NCI-H1694 (cell line): ENCODE measurements around the gene ALKAL2.

Source experiments
- DNase-seq: peaks from one replicate; lab custom pipeline; 2025; lab: John Stamatoyannopoulos, UW

The ALKAL2 gene

DNA sequence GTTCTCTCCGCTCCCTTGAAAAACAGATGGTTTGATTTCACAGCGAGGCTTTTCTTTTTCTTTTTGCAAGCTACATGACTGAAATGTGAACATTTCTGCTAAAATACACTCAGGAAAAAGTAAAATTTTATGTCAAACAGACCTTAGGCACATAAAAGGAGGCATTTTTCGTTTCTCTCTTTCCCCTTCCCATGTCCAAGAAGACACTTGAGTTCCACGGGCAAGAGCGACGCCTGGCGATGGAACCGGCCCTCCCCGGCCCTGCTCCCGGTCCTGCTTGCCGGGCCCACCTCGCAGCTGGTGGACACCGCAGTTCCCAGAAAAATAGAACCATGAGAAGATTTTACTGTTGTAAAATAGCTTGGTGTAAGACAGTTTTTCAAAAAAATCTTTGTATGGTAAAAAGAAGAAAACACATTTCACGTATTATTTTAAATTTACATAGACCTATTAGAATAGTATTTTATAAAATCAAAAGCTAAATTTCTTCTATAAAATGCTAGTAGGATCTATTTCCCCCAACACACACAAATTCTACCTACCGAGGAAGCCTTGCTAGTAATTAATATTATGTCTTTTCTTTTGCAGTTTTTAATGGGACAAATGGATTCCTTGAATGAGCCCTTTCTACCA lies 2.3 kb upstream of the ALKAL2 start:
- no peak for DNase-seq

DNA sequence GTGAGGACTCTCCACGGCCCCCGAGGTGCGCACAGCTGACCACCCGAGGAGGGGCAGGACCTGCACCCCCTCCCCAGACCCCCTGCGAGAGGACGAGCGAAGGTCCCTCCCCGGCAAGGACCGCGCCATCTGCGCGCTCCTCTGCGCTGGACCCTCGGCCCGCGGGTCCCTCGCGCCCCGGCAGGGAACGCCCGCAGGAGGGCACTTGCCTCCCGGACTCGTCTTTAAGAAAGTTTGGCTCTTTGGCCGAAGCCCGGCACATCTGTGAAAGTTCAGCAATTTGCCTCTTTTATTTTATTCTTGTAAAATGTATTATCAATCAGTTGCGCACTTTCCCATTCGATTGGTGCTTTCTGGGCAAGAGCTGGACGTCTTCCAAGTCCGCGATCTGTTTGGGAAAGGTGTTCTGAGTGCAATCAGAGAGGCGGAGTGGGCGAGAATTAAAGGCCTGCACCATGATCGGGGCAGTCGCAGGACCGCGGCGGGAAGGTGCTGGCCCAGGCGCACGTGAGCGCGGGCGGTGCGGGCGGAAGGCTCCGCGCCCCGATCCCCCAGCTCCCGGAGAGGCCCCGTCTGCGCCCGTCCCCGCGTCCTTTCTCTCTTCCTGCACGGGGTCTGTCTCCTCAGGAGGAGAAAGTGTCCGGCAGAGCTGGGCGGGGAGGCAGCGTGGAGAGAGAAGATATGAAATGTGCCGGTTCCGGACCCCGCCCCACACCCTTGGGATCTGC lies 1.6 kb upstream of the ALKAL2 start:
- DNase-seq: no peak

DNA sequence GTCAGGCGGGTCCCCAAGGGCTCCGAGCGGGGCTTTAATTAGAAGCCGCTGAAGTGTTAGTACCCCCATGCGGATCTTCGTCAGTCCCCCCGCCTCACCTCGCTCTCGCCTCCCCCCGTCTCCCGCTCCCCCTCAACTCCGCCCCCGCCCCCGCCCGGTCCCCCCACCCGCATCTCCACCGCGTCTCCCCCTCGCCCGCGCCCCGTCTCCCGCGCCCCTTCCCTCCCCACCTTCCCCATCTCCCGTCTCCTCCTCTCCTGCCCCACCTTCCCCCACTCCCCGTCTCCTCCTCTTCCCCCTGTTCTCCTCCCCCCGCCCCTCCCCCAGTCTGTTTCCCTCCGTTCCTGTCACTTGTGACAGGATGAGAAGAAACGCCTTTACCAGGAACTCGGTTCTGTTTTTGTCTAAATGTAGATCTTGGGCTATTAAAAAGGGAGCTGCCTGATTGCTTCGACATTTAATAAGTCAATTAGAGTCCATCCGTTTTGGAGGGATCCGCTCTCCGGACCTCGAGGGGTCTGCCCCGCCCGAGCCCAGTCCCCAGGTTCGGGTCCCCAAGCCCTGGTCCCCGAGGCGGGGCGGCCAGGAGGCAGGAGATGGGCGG lies 969 bp upstream of the ALKAL2 start:
- no peak for DNase-seq

DNA sequence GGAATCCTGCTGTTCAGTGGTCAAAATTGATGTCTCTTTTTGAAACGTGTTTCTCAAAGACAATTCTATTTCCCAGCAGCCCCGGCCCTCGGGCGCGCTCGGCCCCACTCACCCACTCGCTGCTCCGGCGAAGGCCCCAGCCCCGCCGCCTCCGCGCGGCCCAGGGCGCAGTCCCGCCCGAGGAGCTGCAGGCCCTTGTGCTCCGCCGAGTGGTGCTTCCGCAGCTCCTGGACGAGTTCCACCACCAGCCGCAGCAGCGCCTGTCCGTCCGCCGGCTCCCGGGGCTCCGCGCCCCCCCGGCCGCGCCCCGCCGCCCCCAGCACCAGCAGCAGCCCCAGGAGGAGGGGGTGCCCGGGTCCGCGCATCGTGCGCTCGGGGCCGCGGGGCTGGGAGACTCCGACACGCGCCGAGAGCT lies 413 bp downstream of the ALKAL2 start:
- DNase-seq: no peak

DNA sequence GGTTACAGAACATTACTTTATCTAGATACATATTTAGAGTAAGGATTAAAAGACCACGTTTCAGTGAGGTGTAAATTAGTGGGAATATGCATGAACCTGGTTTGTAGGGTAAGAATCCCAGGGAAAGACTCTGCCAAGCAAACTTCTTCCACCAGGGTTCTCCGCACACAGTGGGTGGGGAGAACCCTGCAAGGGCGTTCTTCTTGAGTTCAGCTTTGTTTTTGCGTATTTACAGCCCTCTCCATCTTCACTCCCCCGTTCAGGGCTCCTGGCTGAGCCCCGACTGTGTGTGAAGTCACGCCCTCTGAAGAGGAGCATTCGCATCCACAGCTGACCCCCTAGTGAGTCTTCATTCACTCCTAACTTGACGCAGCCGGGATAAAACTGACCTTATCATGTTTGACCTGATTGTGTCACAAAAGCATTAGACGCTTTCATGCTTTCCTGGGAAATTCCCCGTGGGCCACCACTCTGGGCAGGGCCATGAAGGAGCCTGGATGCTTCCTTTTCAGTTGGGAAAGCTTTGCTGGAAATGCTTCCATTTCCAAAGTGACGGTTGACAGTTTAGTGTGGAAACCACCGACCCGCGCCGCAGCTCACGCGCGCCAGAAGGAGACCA lies 1.0 kb downstream of the ALKAL2 start:
- DNase-seq: no peak

DNA sequence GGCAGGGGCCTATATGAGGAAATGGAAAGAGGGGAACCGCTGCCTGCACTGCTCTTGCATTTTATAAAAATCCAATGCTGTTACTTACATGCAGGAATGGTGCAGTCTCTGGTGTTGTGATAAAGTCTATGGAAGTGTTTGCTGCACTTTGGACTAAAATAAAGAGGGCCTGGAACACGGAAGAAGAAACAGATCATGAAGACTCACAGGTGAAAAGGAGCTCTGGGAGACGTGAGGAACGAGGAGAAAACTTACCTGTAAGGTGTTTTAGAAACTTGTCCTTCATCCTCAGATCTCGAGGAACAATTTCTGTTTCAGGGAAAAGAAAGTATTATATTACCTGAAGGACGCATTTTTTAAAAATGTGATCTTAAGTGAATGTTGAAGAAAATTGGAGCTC lies 1.9 kb downstream of the ALKAL2 start:
- no peak for DNase-seq

DNA sequence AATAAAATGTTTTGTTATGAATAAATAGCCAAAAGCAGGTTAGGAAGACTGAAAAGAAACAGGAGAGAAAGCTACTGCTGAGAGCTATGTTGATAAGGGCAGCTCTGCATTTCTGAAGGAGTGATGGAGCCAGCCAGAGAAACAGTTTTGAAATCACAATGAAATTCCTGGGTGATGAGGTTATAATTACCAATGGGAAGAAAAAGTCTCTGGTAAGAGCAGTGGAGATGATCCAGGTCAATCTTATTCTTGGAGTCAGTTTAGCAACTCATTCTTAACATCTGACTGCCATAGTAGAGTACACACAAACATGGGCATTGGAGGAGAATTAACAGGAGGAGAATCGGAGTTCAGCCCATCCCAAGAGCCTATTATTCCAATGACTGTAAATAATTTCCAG lies 2.4 kb downstream of the ALKAL2 start:
- no peak for DNase-seq

DNA sequence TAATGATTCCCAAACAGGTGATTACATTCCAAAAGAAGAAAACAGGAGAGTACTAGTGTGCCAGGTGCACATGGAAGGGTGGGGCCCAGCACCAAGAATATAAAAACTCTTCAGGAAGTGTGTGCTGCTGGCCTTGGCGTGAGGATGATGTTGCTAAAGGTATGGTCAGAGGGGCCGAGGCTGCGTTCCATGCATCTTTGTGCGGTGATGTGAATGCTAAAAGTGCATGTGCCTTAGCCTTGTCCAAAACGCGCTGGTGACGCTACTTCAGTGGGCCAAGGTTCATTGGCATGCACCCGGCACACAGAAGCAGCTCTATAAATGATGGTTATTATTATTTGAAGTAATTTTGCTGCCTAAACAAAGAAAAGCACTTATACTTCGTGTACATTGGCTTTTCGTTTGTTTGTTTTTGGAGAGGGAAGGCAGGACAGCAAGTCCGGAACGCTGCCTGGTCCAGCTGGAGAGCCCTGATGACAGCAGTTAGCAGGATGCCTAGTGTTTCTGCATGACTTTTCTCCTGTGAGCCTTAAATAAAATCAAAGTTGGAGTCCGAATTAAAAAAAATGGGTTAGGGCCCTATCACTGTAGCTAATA lies 2.9 kb downstream of the ALKAL2 start:
- no peak for DNase-seq

DNA sequence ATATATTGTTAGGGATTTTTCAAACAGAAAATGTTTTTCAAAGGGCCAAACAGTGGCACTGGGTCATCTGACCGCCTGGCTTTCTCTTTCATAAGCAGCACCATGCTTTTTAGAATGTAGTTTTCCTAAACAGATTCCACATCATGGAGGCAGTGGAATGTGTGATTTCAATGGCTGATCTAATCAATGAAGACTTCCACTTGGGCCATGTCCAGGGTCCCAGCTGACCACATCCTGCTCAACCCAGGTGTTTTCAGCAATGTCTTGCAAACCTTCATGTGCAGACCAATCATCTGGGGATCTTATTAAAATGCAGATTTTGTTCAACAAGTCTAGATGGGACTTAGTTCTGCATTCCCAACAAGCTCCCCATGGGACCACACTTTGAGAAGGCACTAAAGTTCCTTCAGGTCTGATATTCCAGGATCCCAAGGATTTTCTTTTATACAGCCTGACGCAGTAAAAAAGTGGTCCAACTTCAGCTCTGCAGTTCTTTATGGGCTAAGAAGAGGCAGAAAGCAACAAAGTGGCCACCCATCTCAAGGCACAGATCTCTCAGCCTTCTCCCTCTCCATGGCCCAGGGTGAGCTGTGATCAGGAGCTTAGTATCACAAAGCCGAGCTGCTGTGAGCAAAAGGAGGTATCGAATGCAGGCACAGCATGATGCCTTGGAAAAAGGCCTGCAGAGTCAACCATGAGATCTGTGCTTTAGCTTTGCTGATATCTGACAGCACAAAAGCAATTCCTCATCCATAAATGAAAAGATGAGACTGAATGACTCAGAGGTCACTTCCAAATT lies 3.7 kb downstream of the ALKAL2 start:
- no peak for DNase-seq

DNA sequence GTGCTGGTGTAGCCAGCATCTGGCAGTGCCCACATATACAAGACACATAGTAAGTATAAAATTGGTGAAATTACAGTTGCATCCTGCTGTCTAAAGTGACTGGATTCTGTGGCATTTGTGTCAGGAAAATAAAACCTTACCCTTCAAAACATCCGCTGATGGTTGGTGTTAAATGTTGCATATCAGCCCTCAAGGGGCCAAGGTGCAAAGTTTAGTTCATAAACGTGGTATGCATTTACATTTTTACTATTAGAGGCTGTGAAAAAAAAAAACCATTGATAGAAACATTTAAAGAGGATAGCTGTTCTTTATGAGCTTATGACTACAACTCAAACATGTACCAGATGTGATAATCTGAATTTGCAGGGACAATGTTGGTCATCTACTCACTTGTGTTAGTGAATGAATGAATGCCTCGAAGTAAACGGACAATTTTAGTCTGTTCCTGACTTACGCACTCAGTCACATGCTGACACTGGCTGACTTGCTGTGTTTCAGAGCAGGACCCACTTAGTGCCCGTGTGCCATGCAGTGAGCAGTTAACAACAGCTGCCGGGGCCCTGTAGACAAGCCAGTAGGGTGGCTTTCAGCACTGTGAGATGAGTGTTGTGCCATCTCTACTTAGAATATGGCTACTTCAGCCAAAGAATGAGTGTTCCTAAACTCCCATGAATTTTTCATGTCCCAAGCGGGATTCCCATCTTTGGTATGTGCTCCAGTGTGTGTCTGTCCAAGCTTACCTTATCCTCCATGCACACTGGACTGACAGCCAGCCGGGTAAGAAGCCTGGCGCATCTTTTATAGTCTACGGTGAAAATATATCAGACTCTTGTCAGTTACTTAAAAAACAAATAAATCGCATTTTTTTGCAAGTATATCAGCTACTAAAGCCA lies 5.3 kb downstream of the ALKAL2 start:
- DNase-seq: no peak

DNA sequence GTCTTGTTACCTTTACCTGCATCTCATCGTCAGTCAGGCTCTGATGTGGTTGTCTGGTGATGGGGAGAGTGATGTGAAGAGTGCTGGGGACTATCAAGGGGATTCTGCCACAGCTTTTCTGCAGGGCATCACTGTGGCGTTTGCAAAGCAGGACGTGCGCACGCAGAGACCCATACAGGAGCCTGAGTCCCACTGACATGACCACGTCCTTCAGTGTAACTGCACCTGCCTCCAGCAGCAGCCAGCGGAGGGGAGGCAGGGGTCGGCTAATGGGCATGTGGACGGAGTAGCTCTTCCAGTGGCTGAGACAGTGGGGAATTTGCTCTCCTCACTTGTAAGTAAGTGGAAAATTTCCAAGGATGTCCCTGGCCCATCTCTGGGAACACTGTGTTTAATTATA lies 6.5 kb downstream of the ALKAL2 start:
- DNase-seq: no peak

DNA sequence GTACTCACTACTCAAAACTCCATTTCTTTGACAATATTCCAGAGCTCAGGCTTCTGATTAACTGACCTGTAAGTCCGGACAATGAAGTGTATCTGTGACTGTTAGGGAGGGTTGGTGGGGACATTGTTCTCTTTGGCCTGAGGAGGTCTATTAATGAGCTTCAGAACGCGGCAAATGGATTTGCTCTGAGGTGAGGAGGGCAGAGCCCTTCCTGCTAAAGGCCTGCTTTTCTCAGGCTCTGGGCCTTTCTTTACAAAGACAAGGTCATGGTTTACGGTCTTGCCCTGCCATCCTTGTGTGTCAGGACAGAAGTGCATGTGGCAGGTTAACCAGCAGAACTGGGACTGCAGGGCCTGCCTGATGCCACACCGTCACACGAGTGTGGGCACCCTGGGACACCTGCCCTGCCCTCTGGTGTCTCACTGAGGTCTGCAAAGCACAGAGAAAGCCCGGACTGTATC lies 7.2 kb downstream of the ALKAL2 start:
- DNase-seq: no peak

DNA sequence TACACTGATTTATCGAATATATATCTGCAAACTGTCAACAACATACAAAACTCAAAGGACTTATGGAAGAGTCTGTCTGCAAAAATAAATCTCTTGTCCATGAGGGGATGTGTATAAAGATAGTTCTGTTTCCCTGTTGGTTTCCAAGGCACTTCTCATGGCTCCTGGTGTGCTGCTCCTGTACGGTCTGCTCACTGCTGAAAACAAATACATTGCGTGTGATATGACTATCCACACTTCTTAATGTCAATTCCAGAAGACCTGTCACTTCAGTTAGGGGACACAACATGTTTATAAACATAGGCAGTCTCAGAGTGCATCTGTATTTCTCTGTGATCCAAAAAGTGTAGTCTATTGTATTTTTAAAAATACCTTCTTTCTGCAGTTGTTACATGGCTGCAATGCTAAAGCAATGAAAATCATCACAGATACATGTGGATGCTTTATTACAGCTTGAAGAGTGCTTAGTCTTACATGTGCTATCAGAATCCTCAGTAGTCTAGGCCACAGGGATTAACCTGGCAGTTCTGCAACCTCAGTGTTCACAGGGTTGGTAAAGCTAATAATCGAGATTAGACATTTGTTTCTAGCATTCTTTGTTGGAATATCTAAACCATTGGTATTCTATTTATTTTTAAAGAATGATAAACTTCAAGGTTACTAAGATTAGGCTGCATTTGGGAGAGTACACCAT lies 7.8 kb downstream of the ALKAL2 start:
- DNase-seq: no peak

DNA sequence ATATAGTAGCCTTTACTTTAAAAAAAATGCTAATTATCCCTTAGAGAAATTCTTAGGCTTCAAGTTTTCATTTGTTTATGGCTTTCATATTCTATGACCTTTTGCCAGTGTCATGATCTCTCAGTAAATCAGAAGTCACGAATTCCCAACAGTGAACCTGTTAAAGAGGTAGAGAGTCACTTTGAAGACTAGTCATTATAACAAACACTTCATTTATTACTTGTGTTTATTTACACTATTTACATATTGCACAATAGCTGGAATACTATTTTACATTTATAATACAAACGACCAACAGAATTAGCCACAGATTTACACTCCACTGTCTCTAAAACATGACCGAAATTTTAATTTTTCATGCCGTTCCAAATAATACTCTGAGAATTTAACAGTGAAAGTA lies 8.5 kb downstream of the ALKAL2 start:
- no peak for DNase-seq

DNA sequence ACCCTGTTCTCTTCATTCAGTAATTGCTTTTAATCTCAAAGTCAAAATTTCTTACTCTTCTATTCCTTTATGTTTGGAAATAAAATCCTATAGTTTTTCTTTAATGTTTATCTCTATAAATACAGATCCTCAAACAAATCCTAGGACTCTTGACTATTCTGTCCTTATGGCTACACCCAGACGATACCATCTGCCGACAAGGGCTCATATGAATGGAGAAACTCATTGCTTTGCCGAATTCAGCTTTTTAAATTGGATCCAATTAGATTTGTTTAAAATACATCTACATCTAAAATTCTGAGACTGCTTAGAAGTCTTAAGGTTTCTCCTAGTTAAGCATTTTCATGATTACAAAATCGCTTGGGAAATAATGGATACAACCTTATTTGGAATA lies 9.0 kb downstream of the ALKAL2 start:
- no peak for DNase-seq

DNA sequence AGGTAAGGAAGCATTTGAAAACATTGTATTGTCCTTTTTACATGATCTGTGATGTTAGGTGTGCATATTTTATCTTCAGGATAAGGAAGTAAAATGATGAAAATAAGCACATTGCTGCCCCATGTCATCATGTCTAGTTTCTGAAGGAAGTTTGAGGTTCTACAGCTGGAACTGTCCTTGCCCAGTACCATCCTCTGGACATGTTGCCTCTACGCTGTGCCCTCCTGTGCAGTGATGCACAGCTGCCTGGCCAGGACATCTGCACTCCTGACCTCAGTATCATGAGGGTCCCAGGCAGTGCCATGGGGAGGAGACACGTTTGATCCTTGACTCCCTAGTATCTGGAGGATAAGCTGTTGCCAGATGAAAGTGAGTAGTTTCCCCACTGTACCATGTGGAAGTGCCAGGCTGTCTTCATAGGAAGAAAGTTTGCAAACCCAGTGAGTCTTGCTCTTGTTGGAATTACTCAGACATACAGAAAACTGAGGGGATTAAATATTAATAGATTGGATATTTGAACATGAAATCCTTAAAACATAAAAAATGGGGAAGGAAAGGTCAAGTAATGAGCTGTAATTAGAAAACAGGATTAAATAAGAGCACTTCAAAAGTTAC lies 9.5 kb downstream of the ALKAL2 start:
- no peak for DNase-seq

DNA sequence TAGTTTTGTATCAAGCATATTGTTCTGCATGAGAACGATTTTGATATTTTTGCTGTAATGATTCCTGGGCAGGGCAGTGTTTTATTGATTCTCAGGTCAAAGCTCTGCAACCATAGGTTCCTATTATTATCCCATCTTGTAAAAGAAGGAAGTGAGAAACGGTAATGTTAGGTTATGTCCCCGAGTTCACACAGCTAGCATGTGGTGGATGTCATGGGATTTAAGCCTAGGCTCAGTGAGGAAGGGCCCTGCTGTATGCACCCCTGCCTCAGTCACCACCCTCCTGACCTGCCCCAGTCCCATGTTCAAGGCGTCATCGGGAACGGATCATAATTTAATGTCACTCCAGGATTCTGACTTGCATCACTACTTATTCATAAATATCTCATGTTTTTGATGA lies 12.4 kb downstream of the ALKAL2 start:
- DNase-seq: no peak

DNA sequence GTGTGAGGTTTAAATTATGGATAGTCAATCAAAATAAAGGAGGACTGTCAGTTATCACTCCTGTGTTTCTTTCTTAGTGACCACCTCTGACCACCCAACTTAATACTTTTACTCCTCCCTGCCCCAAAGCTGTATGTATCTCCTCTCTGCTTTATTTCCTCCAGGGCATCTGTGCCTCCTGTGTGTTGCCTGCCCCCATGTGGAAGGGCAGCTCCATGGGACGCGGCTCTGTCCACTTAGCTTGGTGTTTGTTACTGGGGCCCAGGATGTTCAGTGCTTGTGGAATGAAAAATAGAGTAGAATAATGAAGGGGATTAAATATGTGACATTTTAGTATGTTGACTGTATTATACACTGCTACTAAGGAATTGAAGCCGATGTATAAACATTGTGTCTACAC lies 13.4 kb downstream of the ALKAL2 start:
- DNase-seq: no peak

DNA sequence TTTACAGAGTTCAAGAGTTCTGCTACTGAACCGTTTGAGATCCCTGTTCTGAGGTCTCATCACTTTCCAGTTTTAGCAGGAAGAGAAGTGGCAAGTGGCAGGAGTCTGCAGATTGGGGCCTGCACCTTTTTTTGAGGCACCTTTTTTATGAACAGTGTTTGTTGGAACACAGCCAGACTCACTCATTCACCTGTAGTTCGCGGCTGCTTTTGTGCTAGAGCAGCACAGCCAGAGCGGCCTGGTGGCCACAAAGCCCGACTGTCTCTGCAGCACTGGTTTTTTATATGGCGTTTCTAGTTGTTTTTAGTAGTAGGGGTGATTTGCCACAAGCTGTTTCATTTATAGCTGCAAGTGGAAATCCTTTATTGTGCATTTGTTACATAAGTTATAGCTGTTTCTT lies 14.6 kb downstream of the ALKAL2 start:
- DNase-seq: no peak

DNA sequence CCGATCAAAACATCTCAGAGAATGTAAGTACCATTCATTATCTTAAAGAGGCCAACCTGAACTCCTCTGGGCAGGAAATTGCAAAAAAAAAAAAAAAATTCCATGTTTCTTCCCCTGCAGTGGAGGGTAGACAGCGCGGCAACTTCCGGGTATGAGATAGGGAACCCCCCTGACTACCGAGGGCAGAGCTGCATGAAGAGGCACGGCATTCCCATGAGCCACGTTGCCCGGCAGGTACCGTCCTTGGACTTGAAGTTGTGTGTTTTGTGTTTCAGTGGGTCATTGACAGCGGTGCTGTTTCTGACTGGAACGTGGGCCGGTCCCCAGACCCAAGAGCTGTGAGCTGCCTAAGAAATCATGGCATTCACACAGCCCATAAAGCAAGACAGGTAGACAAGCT lies 16.0 kb downstream of the ALKAL2 start:
- DNase-seq: no peak
